Endothelial cell of umbilical vein (primary cell): Measurements from ENCODE around the gene TMEM184C. TPM values are rescaled to one million over a fixed set of nuclear protein-coding genes. Genes with fewer than 3 reads are reported as not detected.

Source experiments
- BruUV-seq: library from RNA; stranded (reverse); fragments of 400-500 nt; replicated peaks from 2 replicates; lab custom pipeline; 2021; lab: Mats Ljungman, UMichigan
- CTCF ChIA-PET: fragments of 300-600, 350-600 bp; sonication (Branson Sonifier 250); formaldehyde crosslinking; loops from one replicate; lab custom pipeline; 2021; ENCODE audit warnings: antibody characterized with exemption, inconsistent platforms; lab: Charles Lee
- POLR2A ChIA-PET: fragments of 300-600, 350-600 bp; sonication (Branson Sonifier 250); formaldehyde crosslinking; loops from one replicate; lab custom pipeline; 2021; ENCODE audit warnings: antibody characterized with exemption, inconsistent platforms; lab: Charles Lee
- DNase-seq: peaks from one replicate; pipeline ENCODE4 v3.0.0-alpha.2; 2011; ENCODE audit warnings: low read depth, low spot score
- FAIRE-seq: peaks from 2 replicates; lab custom pipeline; 2011; peaks lifted over from hg19 to GRCh38; lab: Jason Lieb, UNC
- H2AFZ ChIP-seq: 2 replicates; pipeline ENCODE4 v1.6.0; 2012; ENCODE audit warnings: low read depth, low read length, control low read depth, inconsistent platforms
- H3K27ac ChIP-seq: 2 replicates; pipeline ENCODE4 v1.5.1; 2011; ENCODE audit warnings: low read depth, mild to moderate bottlenecking, control low read depth, low read length, moderate library complexity; ENCODE audit not compliant: insufficient read depth
- H3K27me3 ChIP-seq, 2 experiments: 2 replicates each; pipeline versions ENCODE4 v1.6.0 to v1.6.1; 2011; ENCODE audit warnings: low read length in 2 of 2, mixed read lengths in 1 of 2; ENCODE audit not compliant: control insufficient read depth in 2 of 2, insufficient read depth in 2 of 2
- H3K36me3 ChIP-seq, 2 experiments: 2 replicates in 1 of 2; 3 replicates in 1 of 2; pipeline ENCODE4 v1.5.1; 2011; ENCODE audit warnings: low read length in 2 of 2, mild to moderate bottlenecking in 1 of 2, moderate library complexity in 1 of 2; ENCODE audit not compliant: control insufficient read depth in 2 of 2, insufficient read depth in 2 of 2; ENCODE audit errors: extremely low read depth in 1 of 2
- H3K4me1 ChIP-seq: 3 replicates; pipeline ENCODE4 v1.5.1; 2011; ENCODE audit warnings: mild to moderate bottlenecking, low read length; ENCODE audit not compliant: control insufficient read depth, insufficient read depth; ENCODE audit errors: extremely low read depth
- H3K4me2 ChIP-seq: 2 replicates; pipeline ENCODE4 v1.6.1; 2011; ENCODE audit warnings: low read length, control low read depth, mixed read lengths; ENCODE audit not compliant: insufficient read depth
- H3K4me3 ChIP-seq, 3 experiments: fragments of 200-600 bp in 1 of 3; sonication (generic), shearing (Covaris generic) in 1 of 3; replicated peaks in 1 of 3; 2 replicates each; pipeline ENCODE4 v1.5.1; 2011 to 2016; ENCODE audit warnings: control low read depth in 3 of 3, low read length in 3 of 3, mild to moderate bottlenecking in 2 of 3, inconsistent platforms in 1 of 3, low read depth in 1 of 3, moderate library complexity in 1 of 3; ENCODE audit not compliant: insufficient read depth in 1 of 3
- H3K79me2 ChIP-seq: 2 replicates; pipeline ENCODE4 v1.6.0; 2012; ENCODE audit warnings: low read length, inconsistent platforms; ENCODE audit not compliant: control insufficient read depth, insufficient read depth
- H3K9ac ChIP-seq: replicated peaks from 2 replicates; pipeline ENCODE3; 2011; ENCODE audit warnings: low read length, control low read depth; ENCODE audit not compliant: insufficient read depth; ENCODE audit errors: extremely low read depth
- H3K9me1 ChIP-seq: replicated peaks from 3 replicates; pipeline ENCODE4 v1.6.0; 2011; ENCODE audit warnings: mild to moderate bottlenecking, low read length; ENCODE audit not compliant: control insufficient read depth, insufficient read depth; ENCODE audit errors: extremely low read depth
- H3K9me3 ChIP-seq: replicated peaks from 2 replicates; pipeline ENCODE4 v1.5.1; 2012; ENCODE audit warnings: low read length, inconsistent platforms; ENCODE audit not compliant: control insufficient read depth, insufficient read depth
- H4K20me1 ChIP-seq: replicated peaks from 2 replicates; pipeline ENCODE3; 2011; ENCODE audit warnings: mild to moderate bottlenecking, low read length; ENCODE audit not compliant: control insufficient read depth, insufficient read depth; ENCODE audit errors: extremely low read depth
- EZH2 ChIP-seq: IDR thresholded peaks from 2 replicates; pipeline ENCODE4 v1.6.1; 2012; ENCODE audit warnings: borderline replicate concordance, low read depth, mild to moderate bottlenecking, moderate library complexity, low read length, inconsistent platforms; ENCODE audit not compliant: severe bottlenecking
- FOS ChIP-seq: IDR thresholded peaks from 2 replicates; pipeline ENCODE4 v1.6.1; 2011; ENCODE audit warnings: mild to moderate bottlenecking, low read length, moderate library complexity, borderline replicate concordance; ENCODE audit not compliant: insufficient read depth
- GATA2 ChIP-seq: IDR thresholded peaks from 2 replicates; pipeline ENCODE4 v1.7.0; 2011; ENCODE audit warnings: low read depth, mild to moderate bottlenecking, moderate library complexity, mixed read lengths, low read length; ENCODE audit not compliant: insufficient read length, insufficient read depth
- JUN ChIP-seq: IDR thresholded peaks from 2 replicates; pipeline ENCODE4 v1.6.1; 2011; ENCODE audit warnings: borderline replicate concordance, low read depth; ENCODE audit not compliant: insufficient read length, insufficient read depth
- MAX ChIP-seq: IDR thresholded peaks from 2 replicates; pipeline ENCODE4 v1.6.1; 2011; ENCODE audit not compliant: insufficient read depth, insufficient read length
- MYC ChIP-seq: IDR thresholded peaks from one replicate; pipeline ENCODE4 v1.6.1; 2011; ENCODE audit warnings: mild to moderate bottlenecking, low read depth, low read length
- POLR2A ChIP-seq: IDR thresholded peaks from 2 replicates; pipeline ENCODE4 v1.6.1; 2012; ENCODE audit warnings: low read depth, mild to moderate bottlenecking, control low read depth, low read length
- POLR2AphosphoS5 ChIP-seq: IDR thresholded peaks from 2 replicates; pipeline ENCODE4 v1.6.1; 2012; ENCODE audit warnings: low read depth, mild to moderate bottlenecking, control low read depth, low read length, moderate library complexity; ENCODE audit not compliant: insufficient read depth
- dilution Hi-C: fragments of 300-500 bp; cut with MboI; formaldehyde crosslinking; loops from one replicate; pipeline ENCODE4 v1.15.0; 2019; ENCODE audit warnings: low sequenced_read_pairs; ENCODE audit not compliant: extremely low pct_ligation_motif_present
- intact Hi-C: fragments of 100-400 bp; cut with micrococcal nuclease; formaldehyde crosslinking; loops from one replicate; pipeline ENCODE4 v1.10.0; 2022
- polyA plus RNA-seq, 4 experiments: library from polyadenylated mRNA; depleted of rRNA in 3 of 4; stranded (reverse) in 3 of 4; unstranded in 1 of 4; fragments of >200 nt; gene quantifications; 2 replicates each; pipeline versions ENCODE4 v1.2.1 to v1.2.3, GENCODE V29; 2011 to 2012; ENCODE audit warnings: missing spikeins in 1 of 4
- total RNA-seq: library from RNA; stranded (reverse); gene quantifications from 2 replicates; pipeline ENCODE4 v1.2.3, GENCODE V29; 2021
- TF ChIP-seq, protein P1 (sequence below), 2 donors: IDR thresholded peaks; 1 replicate in 1 of 2; 2 replicates in 1 of 2; pipeline ENCODE4 v1.5.1; 2011; ENCODE audit warnings: low read length in 2 of 2, mild to moderate bottlenecking in 2 of 2, moderate library complexity in 2 of 2, control low read depth in 1 of 2, inconsistent platforms in 1 of 2, low read depth in 1 of 2; ENCODE audit not compliant: insufficient read depth in 1 of 2; ENCODE audit errors: extremely low read depth in 1 of 2

TMEM184C gene
- total and polyA plus RNA-seq, 2 donors (not counting 3 experiments of a cell fraction or from before 2014, with no cell fraction given), result 10.3 to 29.2 TPM

- Histone ChIP-seq H3K36me3 (no peaks in the 10 kb centered on the region), H3K4me2 (peak overlapping the region; percentile 100), H3K27ac (peak overlapping the region; percentile 78), H3K9me3 (no peaks in the 10 kb centered on the region), H3K4me3 (peak overlapping the region; percentile 47 to 85 (median 80)), H3K4me1 (peaks cover 15% of the 10 kb centered on the region), H3K9me1 (no peaks in the 10 kb centered on the region), H2AFZ (peak overlapping the region; percentile 85), H4K20me1 (no peaks in the 10 kb centered on the region), H3K9ac (peak overlapping the region; percentile 78), H3K79me2 (peaks cover 11% of the 10 kb centered on the region), H3K27me3 (no peaks in the 10 kb centered on the region)
- dilution Hi-C loops, result no loop called here
- DNase-seq (peak; percentile 36), FAIRE-seq (peak; percentile 70)
- ChIA-PET POLR2A (interaction anchor here (1.1 to 1.4 kb wide), 3 partner anchors 10 to 184 kb away, joined by 3 to 8 read pairs (median 6); partner anchors contain the start of gene ARHGAP10), CTCF (interaction anchor here (0.9 to 4.0 kb wide), 7 partner anchors 24 to 183 kb away, joined by 3 to 57 read pairs (median 3); no protein-coding TSS in a partner anchor)
- intact Hi-C loops, result loop anchor here (2.0 kb wide), 1 partner anchor 50 kb away; the partner anchor contains the start of gene ARHGAP10
- no TSS peak for BruUV-seq
- no peak for TF ChIP-seq MYC
- TF ChIP-seq JUN, result no peak
- TF ChIP-seq, protein P1, sequence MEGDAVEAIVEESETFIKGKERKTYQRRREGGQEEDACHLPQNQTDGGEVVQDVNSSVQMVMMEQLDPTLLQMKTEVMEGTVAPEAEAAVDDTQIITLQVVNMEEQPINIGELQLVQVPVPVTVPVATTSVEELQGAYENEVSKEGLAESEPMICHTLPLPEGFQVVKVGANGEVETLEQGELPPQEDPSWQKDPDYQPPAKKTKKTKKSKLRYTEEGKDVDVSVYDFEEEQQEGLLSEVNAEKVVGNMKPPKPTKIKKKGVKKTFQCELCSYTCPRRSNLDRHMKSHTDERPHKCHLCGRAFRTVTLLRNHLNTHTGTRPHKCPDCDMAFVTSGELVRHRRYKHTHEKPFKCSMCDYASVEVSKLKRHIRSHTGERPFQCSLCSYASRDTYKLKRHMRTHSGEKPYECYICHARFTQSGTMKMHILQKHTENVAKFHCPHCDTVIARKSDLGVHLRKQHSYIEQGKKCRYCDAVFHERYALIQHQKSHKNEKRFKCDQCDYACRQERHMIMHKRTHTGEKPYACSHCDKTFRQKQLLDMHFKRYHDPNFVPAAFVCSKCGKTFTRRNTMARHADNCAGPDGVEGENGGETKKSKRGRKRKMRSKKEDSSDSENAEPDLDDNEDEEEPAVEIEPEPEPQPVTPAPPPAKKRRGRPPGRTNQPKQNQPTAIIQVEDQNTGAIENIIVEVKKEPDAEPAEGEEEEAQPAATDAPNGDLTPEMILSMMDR (IDR thresholded peaks at IDR 0.05; ENCODE audit: extremely low read depth in 1 of 2, insufficient read depth in 1 of 2, low read depth in 1 of 2, low read length in 2 of 2), result no peak
- TF ChIP-seq POLR2AphosphoS5, result no peak
- TF ChIP-seq MAX, result no peak
- TF ChIP-seq GATA2, result no peak
- no peak for TF ChIP-seq POLR2A
- no peak for TF ChIP-seq FOS
- TF ChIP-seq EZH2, result no peak
Observed at GRCh38 chr4:147683188-147683591, 66.0 kb downstream of the TMEM184C start.
